WTC11 (cell line): Measurements from ENCODE around the gene NBEA.

Experiments
- ARID4B ChIP-seq: sonication (generic); formaldehyde crosslinking; IDR thresholded peaks from 2 replicates; pipeline ENCODE4 v1.8.0; 2023; ENCODE audit warnings: missing genetic modification reagents, mild to moderate bottlenecking, borderline replicate concordance
- ATF6 ChIP-seq: sonication (generic); formaldehyde crosslinking; IDR thresholded peaks from 2 replicates; pipeline ENCODE4 v1.8.1; 2023; ENCODE audit warnings: mild to moderate bottlenecking, missing genetic modification reagents
- CTCF ChIP-seq: fragments of 200-600 bp; IDR thresholded peaks from 2 replicates; pipeline ENCODE4 v1.8.0; 2022; ENCODE audit warnings: antibody characterized with exemption
- FOXK1 ChIP-seq: sonication (generic); formaldehyde crosslinking; IDR thresholded peaks from 2 replicates; pipeline ENCODE4 v1.8.0; 2022; ENCODE audit warnings: mild to moderate bottlenecking, moderate library complexity, missing genetic modification reagents
- ZNF423 ChIP-seq: fragments of 250-450 bp; sonication (Bioruptor Pico); IDR thresholded peaks from 2 replicates; pipeline ENCODE4 v2.1.2; 2022; ENCODE audit warnings: mild to moderate bottlenecking, moderate library complexity
- TF ChIP-seq, protein P1 (sequence below): sonication (generic); formaldehyde crosslinking; conservative IDR thresholded peaks from 2 replicates; pipeline ENCODE4 v1.8.1; 2022; ENCODE audit warnings: mild to moderate bottlenecking, missing genetic modification reagents
- TF ChIP-seq, protein P2 (sequence below): sonication (generic); formaldehyde crosslinking; IDR thresholded peaks from 2 replicates; pipeline ENCODE4 v1.8.1; 2022; ENCODE audit warnings: low read depth, missing genetic modification reagents, borderline replicate concordance

DNA sequence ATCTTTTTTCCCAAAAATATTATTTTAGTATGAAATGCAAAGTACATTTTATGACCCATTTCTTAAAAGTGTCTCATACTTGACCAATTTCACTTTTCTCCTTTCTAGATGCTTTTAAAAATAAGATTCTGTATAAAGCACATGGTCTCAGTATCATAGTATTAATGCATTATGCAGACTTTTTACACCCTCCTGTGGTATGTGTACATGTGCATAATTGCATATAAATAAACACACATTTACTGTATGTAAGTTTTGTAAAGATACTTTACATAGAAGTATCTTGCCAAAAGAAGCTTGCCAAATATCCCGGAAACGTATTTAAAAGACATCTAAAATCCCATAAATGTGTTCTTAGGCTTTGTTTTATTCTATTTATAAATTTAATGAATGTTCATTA lies 619.5 kb downstream of the NBEA start:
- TF ChIP-seq ZNF423 (no peak), FOXK1 (CRISPR knock-in tag) (no peak), CTCF (no peak), ARID4B (CRISPR knock-in tag) (no peak), ATF6 (no peak)
- TF ChIP-seq, protein P1, sequence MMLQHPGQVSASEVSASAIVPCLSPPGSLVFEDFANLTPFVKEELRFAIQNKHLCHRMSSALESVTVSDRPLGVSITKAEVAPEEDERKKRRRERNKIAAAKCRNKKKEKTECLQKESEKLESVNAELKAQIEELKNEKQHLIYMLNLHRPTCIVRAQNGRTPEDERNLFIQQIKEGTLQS (CRISPR knock-in tag) = no peak
- TF ChIP-seq, protein P2, sequence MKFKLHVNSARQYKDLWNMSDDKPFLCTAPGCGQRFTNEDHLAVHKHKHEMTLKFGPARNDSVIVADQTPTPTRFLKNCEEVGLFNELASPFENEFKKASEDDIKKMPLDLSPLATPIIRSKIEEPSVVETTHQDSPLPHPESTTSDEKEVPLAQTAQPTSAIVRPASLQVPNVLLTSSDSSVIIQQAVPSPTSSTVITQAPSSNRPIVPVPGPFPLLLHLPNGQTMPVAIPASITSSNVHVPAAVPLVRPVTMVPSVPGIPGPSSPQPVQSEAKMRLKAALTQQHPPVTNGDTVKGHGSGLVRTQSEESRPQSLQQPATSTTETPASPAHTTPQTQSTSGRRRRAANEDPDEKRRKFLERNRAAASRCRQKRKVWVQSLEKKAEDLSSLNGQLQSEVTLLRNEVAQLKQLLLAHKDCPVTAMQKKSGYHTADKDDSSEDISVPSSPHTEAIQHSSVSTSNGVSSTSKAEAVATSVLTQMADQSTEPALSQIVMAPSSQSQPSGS (CRISPR knock-in tag) = no peak
